ENCODE data around the gene TRPV2. TPM values are rescaled to one million over a fixed set of nuclear protein-coding genes. Genes with fewer than 3 reads are reported as not detected.

TRPV2 gene
- polyA plus RNA-seq, 1 experiment = 7.9 TPM

- H3K4me3 ChIP-seq (ENCODE audit: low read depth, low read length) = no peak overlapping the region
- ChIA-PET CTCF (interaction anchor here (1.8 kb wide), 1 partner anchor 38 kb away, joined by 4 read pairs; no protein-coding TSS in a partner anchor), POLR2A (no interaction called here)
- no peaks in the 10 kb centered on the region for H3K27me3 ChIP-seq (ENCODE audit: control insufficient read depth, insufficient read depth, low read length)
- DNase-seq (ENCODE audit: low read depth) = no peak
- no peak for TF ChIP-seq CTCF (IDR thresholded peaks at IDR 0.05; ENCODE audit: insufficient read depth, low read depth, low read length)
- no peaks in the 10 kb centered on the region for H3K36me3 ChIP-seq (ENCODE audit: control insufficient read depth, insufficient read depth, low read length)
These were observed 67.8 kb downstream of the TRPV2 start for GRCh38 chr17:16483021-16483645.

GRCh38 chr17:16484445-16485175 is 69.2 kb downstream of the TRPV2 start:
- DNase-seq (ENCODE audit: low read depth) = no peak
- Histone ChIP-seq H3K4me3 (ENCODE audit: low read depth, low read length) (no peak overlapping the region), H3K36me3 (ENCODE audit: control insufficient read depth, insufficient read depth, low read length) (no peaks in the 10 kb centered on the region), H3K27me3 (ENCODE audit: control insufficient read depth, insufficient read depth, low read length) (0 out of 2 replicates have a peak, but pooled peaks cover 1% of the 10 kb centered on the region)
- CTCF ChIA-PET = no interaction called here
- no peak for TF ChIP-seq CTCF (IDR thresholded peaks at IDR 0.05; ENCODE audit: insufficient read depth, low read depth, low read length)
- POLR2A ChIA-PET = no interaction called here

Small RNAs within 50 kb of the gene (small RNA-seq; reads per million reads assigned to genes)
- gene SNORD49A (ENCODE audit: insufficient read length, low read depth, low replicate concordance) (not detected), gene SNORD65 (ENCODE audit: insufficient read length, low read depth, low replicate concordance) (not detected)

Other genes with a start within 250 kb of the TRPV2 start
- gene NCOR1, start 200.0 kb upstream of the TRPV2 start, polyA plus RNA-seq (2011; rRNA removed) = 102 and 109 TPM in 2 replicates
- 15.7 and 23.1 TPM in 2 replicates for gene PIGL, start 198.4 kb upstream of the TRPV2 start, polyA plus RNA-seq (2011; rRNA removed)
- gene CENPV, start 62.1 kb upstream of the TRPV2 start, polyA plus RNA-seq (2011; rRNA removed) = 39.2 and 41.5 TPM in 2 replicates
- gene UBB, start 34.5 kb upstream of the TRPV2 start, polyA plus RNA-seq (2011; rRNA removed) = 3,195 and 3,417 TPM in 2 replicates
- gene LRRC75A, start 76.6 kb downstream of the TRPV2 start, polyA plus RNA-seq (2011; rRNA removed) = 0.82 and 1.3 TPM in 2 replicates
- gene ZNF287, start 153.6 kb downstream of the TRPV2 start, polyA plus RNA-seq (2011; rRNA removed) = 6.0 and 6.6 TPM in 2 replicates
- gene ZNF624, start 238.3 kb downstream of the TRPV2 start, polyA plus RNA-seq (2011; rRNA removed) = 0.90 and 2.0 TPM in 2 replicates

Measured in BJ (cell line).